HG02973 (cell line): ENCODE data around the gene PIK3CD.
"Not testable (repeated sequence)": the region's sequence is repeated elsewhere in the genome, so short reads cannot be mapped to it uniquely, and the experiment has no call there.

Source experiments
- ATAC-seq: cut with Tn5 transposase; IDR thresholded peaks from one replicate; pipeline ENCODE4 v1.9.1; 2021; ENCODE audit warnings: moderate library complexity; ENCODE audit not compliant: unreplicated experiment

The PIK3CD gene

DNA sequence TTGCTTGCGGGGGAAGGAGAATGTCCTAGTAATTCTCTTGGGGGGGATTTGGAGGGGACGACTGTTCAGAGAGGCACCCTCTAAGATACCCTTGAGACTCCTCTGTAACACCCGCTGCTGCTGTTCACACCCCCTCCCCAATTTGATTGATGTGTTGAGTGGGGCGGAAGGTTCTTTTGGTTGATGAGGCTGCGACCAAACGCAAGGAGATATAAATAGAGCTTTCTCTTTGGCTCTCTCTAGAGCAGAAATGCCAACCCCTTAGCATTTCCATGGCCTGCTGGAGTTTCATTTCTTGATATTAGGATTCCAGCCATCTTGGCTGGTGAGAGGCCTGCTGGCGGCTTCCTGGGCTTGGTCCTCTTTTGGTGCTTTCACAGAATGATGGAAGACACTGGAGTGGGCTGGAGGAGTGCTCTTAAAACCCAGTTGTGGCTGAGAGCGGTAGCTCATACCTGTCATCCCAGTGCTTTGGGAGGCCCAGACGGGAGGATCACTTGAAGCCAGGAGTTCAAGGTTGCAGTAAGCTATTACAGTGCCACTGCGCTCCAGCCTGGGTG is 2.0 kb downstream of the PIK3CD start:
- ATAC-seq: no peak

DNA sequence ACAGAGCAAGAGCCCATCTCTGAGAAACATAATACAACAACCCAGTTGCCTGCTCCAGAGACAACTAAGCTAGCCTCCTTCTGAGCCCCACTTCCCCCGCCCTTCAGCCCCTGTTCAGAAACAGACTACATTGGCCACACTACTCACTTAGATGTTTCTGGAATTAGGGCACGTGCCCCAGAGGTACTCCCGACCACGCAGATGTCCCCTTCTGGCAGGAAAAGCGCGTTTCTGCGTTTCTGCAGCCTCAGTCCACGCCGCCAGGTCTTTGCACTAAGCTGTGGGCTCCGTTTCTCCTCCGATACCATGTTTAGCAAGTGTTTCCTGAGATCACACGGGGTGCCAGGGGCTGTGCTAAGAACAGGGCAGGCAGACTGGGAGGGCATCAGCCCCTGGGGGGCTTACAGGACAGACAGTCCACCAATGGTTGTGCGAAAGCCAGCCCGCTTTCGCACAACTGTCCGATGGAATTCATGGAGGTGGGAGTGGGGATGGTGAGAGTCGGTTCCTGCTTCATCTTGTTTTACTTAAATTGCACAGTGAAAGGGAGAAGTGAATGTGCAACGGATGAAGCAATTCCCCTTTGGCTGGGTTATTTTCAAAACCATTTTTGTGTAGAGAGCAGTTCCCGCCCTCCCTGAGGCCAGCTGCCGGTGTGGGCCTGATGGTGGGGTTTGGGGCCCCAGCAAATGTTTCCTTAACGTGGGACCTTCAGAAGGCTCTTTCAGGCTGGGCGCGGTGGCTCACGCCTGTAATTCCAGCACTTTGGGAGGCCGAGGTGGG is 2.7 kb downstream of the PIK3CD start:
- no peak for ATAC-seq

DNA sequence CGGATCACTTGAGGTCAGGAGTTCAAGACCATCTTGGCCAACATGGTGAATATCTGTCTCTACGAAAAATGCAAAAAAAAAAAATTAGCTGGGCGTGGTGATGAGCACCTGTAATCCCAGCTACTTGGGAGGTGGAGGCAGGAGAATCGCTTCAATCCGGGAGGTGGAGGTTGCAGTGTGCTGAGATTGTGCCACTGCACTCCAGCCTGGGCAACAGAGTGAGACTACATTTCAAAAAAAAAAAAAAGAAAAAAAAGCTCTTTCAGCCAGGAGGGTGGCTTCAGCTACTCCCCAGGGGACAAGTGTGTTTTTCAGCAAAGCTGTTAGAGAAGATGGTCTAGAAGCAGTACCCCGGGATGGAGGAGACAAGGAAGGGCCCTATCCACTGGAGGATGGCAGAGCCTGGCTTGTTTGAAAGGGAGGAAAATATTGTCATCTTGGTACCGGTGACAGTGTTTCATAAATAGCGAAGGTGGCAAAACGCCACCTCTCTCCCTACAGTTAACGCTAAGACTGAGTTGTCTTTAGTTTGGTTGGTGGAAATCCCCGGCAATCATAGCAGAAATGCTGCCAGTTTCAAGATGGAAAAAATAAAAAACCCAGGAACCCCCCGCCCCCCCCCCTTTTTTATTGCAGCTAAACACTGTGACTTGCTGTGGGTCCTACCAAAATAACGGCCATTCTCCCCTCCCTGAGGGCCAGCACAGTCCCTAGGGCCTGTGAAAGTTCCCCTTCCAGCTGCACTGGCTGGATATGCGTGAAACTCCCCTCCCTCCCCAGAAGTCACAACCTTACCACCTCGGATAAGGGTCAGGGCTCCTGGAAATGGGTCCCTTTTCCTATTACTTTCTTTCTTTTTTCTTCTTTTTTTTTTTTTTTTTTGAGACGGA is 3.5 kb downstream of the PIK3CD start:
- ATAC-seq: no peak

DNA sequence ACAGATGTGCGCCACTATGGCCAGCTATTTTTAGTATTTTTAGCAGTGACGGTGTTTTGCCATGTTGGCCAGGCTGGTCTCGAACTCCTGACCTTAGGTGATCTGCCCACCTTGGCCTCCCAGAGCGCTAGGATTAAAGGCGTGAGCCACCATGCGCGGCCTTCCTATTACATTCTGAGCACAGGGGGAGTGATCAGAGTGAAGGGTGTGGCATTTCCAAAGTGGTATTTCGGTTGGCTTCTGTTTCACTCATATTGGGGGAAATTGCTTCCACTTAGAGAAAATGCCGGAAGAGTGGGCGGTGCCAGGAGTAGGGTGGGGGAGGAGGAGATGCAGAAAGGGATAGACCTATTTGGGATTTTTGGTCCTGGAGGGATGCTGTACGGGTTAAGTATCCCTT is 4.3 kb downstream of the PIK3CD start:
- ATAC-seq: no peak

DNA sequence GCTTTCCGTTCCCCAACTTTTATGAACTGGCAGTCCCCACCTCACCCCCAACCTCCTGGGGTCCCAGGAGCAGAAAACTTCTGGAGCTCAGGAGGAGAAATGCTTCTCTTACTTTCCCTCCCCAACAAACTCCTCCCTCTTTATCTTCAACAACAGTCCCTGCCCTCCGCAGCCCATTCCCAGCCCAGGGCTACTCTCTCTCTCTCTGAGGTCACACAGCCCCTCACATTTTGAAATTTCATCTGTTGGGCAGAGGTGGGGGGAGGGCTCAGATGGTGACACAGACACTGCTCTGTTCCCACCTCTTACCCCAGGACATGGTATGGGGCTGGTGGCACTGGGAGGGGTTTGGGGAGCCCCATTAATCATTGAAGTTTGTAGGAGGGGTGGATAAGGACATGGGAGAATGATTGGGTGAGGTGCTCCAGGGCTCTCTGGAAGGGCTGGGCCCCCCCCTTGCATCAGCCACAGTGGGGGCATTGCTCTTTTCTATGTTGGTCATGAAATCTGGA is 6.0 kb downstream of the PIK3CD start:
- no peak for ATAC-seq

DNA sequence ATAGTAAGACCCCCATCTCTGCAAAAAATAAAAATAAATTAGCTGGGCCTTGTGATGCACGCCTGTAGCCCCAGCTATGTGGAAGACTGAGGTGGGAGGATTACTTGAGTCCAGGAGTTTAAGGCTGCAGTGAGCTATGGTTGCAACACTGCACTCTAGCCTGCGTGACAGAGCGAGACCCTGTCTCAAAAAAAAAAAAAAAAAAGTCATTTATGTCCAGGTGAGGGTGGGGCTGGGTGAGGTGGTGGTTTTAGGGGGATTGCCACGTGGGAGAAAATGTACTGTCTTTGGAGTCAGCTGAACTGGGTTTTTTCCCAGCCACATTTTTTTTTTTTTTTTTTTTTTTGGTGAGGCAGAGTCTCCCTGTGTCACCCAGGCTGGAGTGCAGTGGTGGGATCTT is 6.7 kb downstream of the PIK3CD start:
- no peak for ATAC-seq

DNA sequence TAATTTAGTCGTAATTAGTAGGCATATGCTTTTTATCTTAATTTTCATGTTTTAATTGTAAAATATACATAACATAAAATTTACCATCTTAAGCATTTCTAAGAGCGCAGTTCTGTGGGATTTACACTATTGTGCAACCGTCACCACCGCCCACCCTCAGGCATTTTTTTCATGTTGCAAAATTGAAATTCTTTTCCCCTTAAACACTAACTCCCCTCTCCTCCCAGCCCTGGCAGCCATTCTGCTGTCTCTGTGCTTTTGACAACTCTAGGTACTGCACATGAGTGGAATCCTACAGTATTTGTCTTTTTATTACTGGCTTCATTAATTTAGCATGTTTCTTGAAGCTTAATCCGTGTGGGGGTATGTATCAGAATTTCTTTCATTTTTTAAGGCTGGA is 7.8 kb downstream of the PIK3CD start:
- ATAC-seq: no peak

DNA sequence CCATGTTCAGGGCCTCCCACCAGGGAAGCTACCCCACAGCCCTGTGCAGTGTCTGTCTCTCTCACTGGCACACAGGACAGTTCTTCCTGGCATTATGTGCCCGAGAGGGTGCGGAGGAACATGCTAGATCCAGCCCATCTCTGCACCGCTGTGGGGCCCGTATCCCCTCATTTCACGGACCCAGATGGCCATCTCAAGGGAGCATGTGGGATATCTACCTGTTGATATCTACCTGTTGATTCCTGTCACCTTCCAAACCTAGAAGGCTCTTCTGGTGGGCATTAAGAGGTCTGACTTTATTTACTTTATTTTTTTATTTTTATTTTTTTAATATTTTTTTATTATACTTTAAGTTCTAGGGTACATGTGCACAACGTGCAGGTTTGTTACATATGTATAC is 11.7 kb downstream of the PIK3CD start:
- ATAC-seq: no peak

DNA sequence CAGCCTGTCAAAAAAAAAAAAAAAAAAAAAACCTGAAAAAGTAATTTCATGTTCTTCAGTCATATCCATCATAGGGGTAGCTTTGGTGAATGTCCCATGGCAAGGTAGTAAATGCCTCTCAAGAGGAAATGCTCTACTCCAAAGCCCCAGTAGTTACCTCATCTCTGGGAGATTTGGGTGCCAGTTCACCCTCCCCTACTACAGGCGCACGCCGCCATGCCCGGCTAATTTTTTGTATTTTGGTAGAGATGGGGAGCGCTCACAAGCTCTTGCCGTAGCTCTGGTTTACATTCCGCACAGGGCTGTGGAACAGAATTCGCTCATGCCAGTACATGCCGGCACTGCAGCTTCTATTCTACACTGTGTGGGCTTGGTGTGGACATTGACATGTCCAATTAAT is 13.7 kb downstream of the PIK3CD start:
- no peak for ATAC-seq

DNA sequence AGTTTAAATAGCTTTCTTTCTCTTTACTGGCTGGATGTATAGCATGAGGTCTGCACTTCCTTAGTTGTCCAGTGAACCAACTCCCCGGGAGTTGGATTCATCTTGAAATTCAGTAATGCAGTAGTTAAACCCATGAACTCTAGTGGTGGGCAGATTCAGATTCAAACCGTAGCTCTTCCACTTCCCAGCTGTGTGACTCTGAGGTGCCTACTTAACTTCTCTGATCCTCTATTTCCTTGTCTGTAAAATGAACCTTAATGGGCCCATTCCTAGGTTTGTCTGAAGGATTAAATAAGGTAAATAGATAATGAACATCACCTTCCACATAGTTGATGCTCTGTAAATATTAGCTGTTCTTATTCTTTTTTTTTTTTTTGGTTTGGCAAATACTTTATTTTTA is 16.5 kb downstream of the PIK3CD start:
- no peak for ATAC-seq

DNA sequence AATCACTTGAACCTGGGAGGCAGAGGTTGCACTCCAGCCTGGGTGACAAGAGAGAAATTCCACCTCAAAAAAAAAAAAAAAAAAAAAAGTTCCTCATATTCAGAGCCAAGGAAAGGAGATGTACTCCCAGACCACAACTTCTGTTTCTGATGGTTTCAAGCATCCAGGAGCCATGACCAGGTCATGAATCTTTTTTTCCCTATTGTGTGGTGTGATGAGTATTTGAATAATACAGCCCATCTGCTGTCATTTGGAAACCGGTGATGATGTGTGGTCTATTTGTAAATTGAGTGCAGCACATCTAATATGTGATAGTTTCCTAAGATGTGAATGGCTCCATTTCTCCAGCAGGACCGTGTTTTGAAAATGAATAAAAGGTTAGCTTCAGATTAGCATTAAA is 18.6 kb downstream of the PIK3CD start:
- ATAC-seq: no peak

DNA sequence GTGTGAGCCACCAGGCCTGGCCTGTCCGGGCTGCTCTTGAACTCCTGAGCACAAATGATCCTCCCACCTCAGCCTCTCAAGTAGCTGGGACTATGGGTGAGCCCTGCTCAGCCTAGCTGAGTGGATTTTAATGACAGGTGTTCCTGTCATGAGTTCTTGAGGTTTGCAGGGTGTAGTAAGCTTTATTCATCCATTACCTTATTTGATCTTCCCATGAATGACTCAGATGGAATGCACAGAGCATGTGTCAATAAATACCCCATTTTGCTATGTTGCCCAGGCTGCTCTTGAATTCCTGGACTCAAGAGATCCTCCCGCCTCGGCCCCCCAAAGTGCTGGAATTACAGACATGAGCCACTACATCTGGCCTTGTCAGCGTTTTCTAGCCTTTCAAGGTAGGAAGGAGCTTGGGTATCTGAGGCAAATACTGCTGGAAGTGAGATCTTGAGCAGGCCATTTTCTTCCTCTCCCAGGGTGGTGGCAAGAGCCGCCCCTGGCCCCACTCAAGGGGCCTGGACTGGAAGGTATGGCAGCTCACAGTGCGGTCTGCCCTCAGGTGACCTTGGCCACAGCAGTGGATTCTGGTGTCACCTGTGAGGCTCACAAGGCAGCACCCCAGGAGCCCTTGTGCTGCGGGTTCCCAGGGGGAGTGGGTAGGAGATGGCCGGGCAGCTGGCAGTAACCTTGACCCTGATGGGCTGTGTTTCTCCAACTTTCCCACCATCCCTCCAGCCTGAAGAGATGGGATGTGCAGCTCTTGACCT is 20.0 kb downstream of the PIK3CD start:
- ATAC-seq: no peak

DNA sequence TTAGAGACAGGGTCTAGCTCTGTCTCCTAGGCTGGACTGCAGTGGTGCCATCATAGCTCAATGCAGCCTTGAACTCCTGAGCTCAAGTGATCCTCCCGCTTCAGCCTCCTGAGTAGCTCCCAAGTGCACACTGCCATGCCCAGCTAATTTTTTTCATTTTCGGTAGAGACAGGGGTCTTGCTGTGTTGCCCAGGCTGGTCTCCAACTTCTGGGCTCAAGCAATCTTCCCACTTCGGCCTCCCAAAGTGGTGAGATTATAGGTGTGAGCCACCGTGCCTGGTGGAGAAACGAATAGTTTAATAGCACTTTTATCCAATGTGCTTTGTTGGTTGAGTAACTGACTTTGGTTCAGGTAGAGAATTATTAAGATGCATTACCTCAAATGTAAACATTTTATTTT is 20.9 kb downstream of the PIK3CD start:
- no peak for ATAC-seq

DNA sequence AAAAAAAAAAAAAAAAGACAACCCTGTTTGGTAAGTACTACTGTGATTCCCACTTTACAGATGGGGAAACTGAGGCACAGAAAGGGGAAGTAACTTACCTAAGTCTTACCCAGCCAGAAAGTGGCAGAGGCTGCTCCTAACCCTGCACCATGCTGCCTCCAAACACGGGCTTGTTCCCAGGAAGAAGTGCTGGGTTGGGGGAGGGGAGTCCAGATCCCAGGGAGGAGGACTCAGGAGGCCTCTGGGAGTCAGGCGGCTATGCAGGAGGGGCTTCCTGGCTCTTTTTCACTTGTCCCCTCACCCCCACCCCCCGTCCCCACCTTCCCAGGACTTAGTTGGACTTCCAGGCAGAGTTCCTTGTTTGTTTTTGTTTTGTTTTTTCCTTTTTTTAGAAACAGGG is 23.9 kb downstream of the PIK3CD start:
- no peak for ATAC-seq

DNA sequence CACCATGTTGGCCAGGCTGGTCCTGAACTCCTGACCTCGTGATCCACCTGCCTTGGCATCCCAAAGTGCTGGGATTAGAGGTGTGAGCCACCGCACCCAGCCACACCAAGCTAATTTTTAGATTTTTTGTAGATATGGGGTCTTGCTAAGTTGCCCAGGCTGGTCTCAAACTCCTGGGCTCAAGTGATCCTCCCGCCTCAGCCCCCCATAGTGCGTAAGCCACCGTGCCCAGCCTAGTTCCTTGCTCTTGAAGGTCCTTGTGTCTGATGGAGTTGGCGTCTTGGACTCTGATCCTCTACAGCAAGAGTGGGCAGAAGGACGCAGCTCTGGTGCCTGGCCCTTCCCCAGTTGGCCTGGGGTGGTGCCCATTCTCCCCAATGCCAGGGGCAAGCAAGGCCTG is 24.6 kb downstream of the PIK3CD start:
- ATAC-seq: not testable (repeated sequence)

DNA sequence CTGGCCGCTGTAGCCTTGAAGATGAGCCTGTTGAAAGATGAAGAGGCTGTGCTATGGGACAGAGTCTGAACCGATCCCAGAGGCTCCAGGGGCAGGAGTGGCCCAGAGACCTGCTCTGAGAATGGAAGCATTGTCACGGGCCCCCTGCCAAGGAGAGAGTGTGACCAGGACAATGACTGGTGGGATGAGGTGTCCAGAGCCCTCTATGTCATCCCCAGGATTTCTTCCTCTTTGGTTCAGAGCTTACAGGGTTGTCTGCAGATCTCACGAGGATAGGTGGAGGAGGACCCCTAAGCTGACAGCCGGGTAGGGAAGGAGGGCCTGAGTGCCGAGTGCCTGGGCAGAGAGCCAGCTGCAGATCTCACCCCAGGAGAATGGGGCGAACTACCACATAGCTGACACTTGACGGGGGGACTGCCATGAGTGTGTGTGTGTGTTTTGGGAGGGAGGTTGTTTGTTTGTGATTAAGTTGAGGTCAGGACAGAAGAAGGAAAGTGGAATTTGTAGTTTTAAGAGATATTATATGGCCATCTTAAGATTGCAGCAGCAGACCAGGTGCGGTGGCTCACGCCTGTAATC is 25.4 kb downstream of the PIK3CD start:
- no peak for ATAC-seq

DNA sequence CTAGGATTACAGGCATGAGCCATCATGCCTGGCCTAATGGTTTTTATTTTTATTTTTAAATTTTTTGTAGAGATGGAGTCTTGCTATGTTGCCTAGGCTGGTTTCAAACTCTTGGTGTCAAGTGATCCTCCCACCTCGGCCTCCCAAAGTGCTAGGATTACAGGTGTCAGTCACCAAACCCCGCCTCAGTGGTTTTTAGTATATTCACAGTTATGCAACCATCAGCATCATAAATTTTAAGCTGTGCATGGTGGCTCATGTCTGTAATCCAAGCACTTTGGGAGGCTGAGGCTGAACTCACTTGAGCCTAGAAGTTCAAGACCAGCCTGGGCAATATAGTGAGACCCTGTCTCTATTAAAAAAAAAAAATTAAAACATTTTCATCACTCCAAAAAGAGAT is 28.6 kb downstream of the PIK3CD start:
- no peak for ATAC-seq

DNA sequence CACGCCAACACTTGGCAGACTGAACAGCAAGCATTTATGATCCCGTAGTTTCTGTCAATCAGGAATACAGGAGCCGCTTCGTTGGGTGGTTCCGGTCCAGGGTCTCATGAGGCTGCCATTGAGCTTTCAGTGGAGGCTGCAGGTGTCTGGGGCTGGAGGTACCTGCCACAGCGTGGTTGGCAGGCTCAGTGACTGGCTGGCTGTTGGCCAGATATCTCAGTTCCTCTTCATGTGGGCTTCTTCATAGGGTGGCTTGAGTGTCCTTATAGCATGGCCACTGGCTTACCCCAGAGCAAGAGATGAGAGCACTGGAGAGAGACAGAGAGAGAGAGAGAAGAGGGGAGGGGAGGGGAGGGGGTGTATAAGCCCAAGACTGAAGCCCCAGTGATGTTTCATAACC is 29.3 kb downstream of the PIK3CD start:
- ATAC-seq: no peak

DNA sequence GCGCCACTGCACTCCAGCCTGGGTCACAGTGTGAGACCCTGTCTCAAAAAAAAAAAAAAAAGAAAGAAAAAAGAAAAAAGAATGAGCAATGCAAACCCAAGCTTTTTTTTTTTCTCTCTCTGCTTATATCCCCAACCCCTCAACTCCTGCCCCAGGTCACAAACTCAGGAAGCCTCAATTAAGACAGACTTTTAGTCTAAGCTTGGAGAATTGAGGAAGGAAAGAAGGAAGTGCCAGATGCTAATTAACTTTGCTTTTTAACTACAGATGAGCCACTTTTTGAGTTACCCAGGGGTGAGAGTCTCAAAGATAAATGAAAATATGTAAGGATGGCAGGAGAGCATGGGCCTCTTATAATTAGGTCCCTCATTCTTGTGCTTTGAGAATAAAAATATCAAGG is 33.3 kb downstream of the PIK3CD start:
- no peak for ATAC-seq

DNA sequence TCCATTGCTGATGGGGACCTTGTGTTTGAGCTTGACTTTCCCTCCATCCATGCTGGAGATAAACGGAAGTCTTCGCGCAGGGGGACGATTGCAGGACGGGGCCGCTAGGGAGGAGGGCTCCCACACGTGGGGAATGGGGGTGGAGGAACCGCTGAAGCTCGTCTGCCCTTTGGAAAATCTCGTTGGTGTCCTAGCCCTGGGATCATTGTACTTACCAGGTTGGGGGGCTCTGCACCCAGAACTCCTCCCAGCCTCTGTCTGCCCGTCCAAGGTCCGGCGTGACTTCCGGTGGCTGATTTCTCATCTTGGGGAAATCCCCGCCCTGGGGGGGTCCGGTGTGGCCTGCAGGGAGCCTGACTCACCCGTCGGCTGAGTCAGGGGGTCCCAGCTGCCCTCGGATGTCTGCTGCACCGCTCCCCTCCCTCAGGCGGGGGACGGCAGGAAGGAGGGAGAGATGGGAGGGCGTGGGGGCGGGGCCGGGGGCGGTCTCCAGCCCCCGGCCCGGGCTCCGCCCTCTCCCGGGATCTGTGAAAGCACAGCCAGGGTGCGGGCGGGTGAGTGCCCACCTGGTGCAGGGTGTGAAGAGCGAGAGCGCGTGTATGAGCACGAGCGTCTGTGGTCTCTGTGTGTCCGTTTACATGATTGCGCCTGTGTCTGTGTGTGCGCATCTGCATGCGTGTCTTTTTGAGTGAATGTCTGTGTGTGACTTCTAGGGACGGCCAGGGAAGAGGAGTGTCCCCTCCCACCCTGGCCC is 35.8 kb downstream of the PIK3CD start:
- no peak for ATAC-seq
